CD4-positive, alpha-beta memory T cell (primary cell): Measurements from ENCODE around the gene CHD1. TPM values are rescaled to one million over a fixed set of nuclear protein-coding genes. Genes with fewer than 3 reads are reported as not detected.

ENCODE experiments used
- CTCF ChIA-PET: fragments of 350-600 bp; sonication (Branson Sonifier 250); formaldehyde crosslinking; loops from one replicate; lab custom pipeline; 2021; ENCODE audit warnings: inconsistent platforms; ENCODE audit not compliant: partially characterized antibody; lab: Charles Lee
- POLR2A ChIA-PET: fragments of 350-600 bp; sonication (Branson Sonifier 250); formaldehyde crosslinking; loops from one replicate; lab custom pipeline; 2021; ENCODE audit not compliant: partially characterized antibody; lab: Charles Lee
- DNase-seq, 5 donors: peaks; one replicate each; pipeline versions ENCODE4 v3.0.0 to v3.0.0-alpha.2; 2020 to 2022; ENCODE audit warnings: mixed read lengths in 1 of 5
- H3K27ac ChIP-seq: one replicate; pipeline ENCODE4 v1.7.0; 2013; ENCODE audit warnings: low read depth, low read length
- H3K27me3 ChIP-seq: 2 replicates; pipeline ENCODE4 v1.7.0; 2013; ENCODE audit warnings: mild to moderate bottlenecking, low read length, moderate library complexity; ENCODE audit not compliant: insufficient read depth
- H3K36me3 ChIP-seq: 2 replicates; pipeline ENCODE4 v1.7.0; 2013; ENCODE audit warnings: mild to moderate bottlenecking, low read length, moderate library complexity; ENCODE audit not compliant: insufficient read depth
- H3K4me1 ChIP-seq: 2 replicates; pipeline ENCODE4 v1.7.0; 2013; ENCODE audit warnings: mild to moderate bottlenecking, low read length, moderate library complexity; ENCODE audit not compliant: insufficient read depth
- H3K4me3 ChIP-seq, 2 donors: one replicate each; pipeline ENCODE4 v1.7.0; 2013; ENCODE audit warnings: low read length in 2 of 2, mild to moderate bottlenecking in 1 of 2
- H3K9me3 ChIP-seq, 2 donors: one replicate each; pipeline ENCODE4 v1.7.0; 2013; ENCODE audit warnings: low read length in 2 of 2, control low read depth in 1 of 2; ENCODE audit not compliant: control insufficient read depth in 1 of 2
- H3K27ac Mint-ChIP-seq, 7 donors: one replicate each; pipeline ENCODE4 v1.8.0; 2020 to 2021; ENCODE audit warnings: mixed read lengths in 7 of 7, mild to moderate bottlenecking in 6 of 7, inconsistent platforms in 3 of 7, moderate library complexity in 3 of 7
- H3K27me3 Mint-ChIP-seq, 2 donors: one replicate each; pipeline ENCODE4 v1.8.0; 2020 to 2021; ENCODE audit warnings: mixed read lengths in 2 of 2
- H3K36me3 Mint-ChIP-seq, 2 donors: one replicate each; pipeline ENCODE4 v1.8.0; 2020 to 2021; ENCODE audit warnings: mixed read lengths in 2 of 2, inconsistent platforms in 1 of 2, mild to moderate bottlenecking in 1 of 2
- H3K4me1 Mint-ChIP-seq, 4 donors: one replicate each; pipeline ENCODE4 v1.8.0; 2020 to 2021; ENCODE audit warnings: mixed read lengths in 4 of 4, mild to moderate bottlenecking in 1 of 4
- H3K4me3 Mint-ChIP-seq, 8 donors: one replicate each; pipeline ENCODE4 v1.8.0; 2020 to 2021; ENCODE audit warnings: mixed read lengths in 8 of 8, mild to moderate bottlenecking in 7 of 8, moderate library complexity in 6 of 8, inconsistent platforms in 3 of 8
- H3K9me3 Mint-ChIP-seq, 8 donors: one replicate each; pipeline ENCODE4 v1.8.0; 2020 to 2021; ENCODE audit warnings: mixed read lengths in 8 of 8, mild to moderate bottlenecking in 5 of 8, inconsistent platforms in 3 of 8, moderate library complexity in 1 of 8
- intact Hi-C: fragments of 100-400 bp; cut with micrococcal nuclease; formaldehyde crosslinking; loops from one replicate; pipeline ENCODE4 v1.15.1; 2023
- polyA plus RNA-seq, 2 donors: library from polyadenylated mRNA; unstranded; fragments of 300-500 nt; fragmentation: Illumina TruSeq; gene quantifications; one replicate each; pipeline ENCODE4 v1.2.3, GENCODE V29; 2021
- total RNA-seq, 2 experiments: library from RNA; stranded (reverse); gene quantifications; one replicate each; pipeline ENCODE4 v1.2.3, GENCODE V29; 2021

The CHD1 gene
- total RNA-seq (10 to 100 TPM; 91.2 to 93.9 TPM), polyA plus RNA-seq (10 to 100 TPM in 1 of 2 donors, 1 to 10 TPM in 1; 6.6 to 15.1 TPM)

DNA sequence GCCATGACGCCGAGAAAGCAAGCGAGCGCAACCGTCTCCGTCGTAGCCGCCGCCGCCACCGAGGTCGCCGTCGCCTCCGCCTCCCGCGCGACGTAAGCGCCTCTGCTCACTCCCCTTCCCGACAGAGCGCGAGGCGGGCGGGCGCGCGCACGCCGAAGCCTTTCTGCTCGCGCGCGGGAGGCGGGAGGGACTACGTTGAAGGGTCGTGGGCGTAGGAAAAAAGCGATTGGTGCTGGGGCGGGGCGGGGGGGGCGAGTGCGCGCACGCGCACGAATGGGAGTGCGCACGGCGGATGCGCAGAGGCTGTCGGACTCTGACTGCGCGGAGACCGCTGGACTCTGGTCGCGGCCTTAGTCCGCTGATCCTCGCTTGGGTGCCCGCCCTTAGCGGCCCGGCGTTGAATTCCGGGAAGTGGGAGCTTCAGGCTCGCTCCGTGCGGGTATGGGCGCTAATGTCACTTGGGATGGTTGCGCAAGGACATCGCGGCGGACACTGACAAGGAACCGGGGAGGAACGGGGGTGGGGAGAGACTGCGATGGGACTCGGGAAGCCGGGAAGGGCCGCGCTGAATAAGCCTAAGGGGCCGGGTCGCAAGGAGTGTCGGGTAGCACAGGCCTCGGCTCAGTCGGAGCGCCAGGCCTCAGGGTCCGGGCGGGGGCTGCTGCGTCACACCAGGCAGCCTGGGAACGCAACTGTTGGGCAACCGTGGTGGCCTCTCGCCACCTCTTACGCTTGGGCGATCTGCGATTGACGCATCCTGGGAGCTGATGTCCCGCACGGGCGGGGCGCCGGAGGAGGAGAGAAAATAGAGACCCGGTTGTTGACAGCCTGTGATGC lies at the start of gene CHD1:
Gene CHD1 (minus strand): TSS at position 135 of the 837 bp plus-strand sequence. CDS start 2,621 bp downstream, outside the sequence.
- Mint-ChIP-seq H3K9me3 (peaks cover 0 to 4% (median 0%) of the 10 kb centered on the region in 8 donors), H3K27me3 (no peaks in the 10 kb centered on the region), H3K36me3 (peaks cover 5 to 54% of the 10 kb centered on the region in 2 donors), H3K4me3 (peak within 1 kb of the TSS; percentile 93 to 99 (median 98)), H3K4me1 (peaks cover 45 to 90% (median 55%) of the 10 kb centered on the region in 4 donors), H3K27ac (peak within 1 kb of the TSS; percentile 99 to 100 (median 100))
- H3K27ac ChIP-seq = peak within 1 kb of the TSS; percentile 100
- no peaks in the 10 kb centered on the region for H3K9me3 ChIP-seq
- peaks cover 10% of the 10 kb centered on the region for H3K36me3 ChIP-seq
- intact Hi-C loops = loop anchor here (1.0 to 10.0 kb wide), 8 partner anchors 104 to 1994 kb away; partner anchors contain the start of genes FAM174A, RGMB, RIOK2 and ST8SIA4
- peaks cover 72% of the 10 kb centered on the region for H3K4me1 ChIP-seq
- peak within 1 kb of the TSS; percentile 48 to 84 for H3K4me3 ChIP-seq
- H3K27me3 ChIP-seq = no peaks in the 10 kb centered on the region
- CTCF ChIA-PET = interaction anchor here (0.9 to 2.1 kb wide), 8 partner anchors 10 to 133 kb away, joined by 3 to 8 read pairs (median 4); no protein-coding TSS in a partner anchor
- DNase-seq = peak; percentile 94 to 99 (median 98)
- POLR2A ChIA-PET = interaction anchor here (0.5 to 9.4 kb wide), 47 partner anchors 8 to 1995 kb away, joined by 3 to 144 read pairs (median 5); partner anchors contain the start of genes LNPEP, RIOK2 and ST8SIA4

DNA sequence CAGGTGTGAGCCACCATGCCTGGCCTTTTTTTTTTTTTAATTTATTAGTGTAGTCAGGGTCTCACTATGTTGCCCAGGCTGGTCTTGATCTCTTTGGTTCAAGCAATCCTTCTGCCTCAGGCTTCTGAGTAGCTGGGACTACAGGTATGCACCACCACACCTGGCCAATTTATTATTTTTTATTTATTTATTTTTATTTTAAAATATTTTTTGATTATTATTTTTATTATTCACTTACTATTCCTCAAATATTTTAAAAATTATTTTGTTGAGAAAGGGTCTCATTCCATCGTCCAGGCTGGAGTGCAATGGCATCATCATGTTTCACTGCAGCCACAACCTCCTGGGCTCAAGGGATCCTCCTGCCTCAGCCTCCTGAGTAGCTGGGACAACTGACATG lies 49.7 kb upstream of the CHD1 start:
- Mint-ChIP-seq H3K4me1 (peaks cover 15 to 19% (median 17%) of the 10 kb centered on the region in 4 donors), H3K27me3 (peaks cover 0 to 3% of the 10 kb centered on the region in 2 donors), H3K27ac (no peak overlapping the region), H3K9me3 (peaks cover 0 to 5% (median 0%) of the 10 kb centered on the region in 8 donors), H3K36me3 (no peaks in the 10 kb centered on the region), H3K4me3 (no peak overlapping the region)
- ChIA-PET POLR2A (no interaction called here), CTCF (no interaction called here)
- no peak for DNase-seq
- no peak overlapping the region for H3K27ac ChIP-seq
- H3K4me1 ChIP-seq = peaks cover 15% of the 10 kb centered on the region
- no peaks in the 10 kb centered on the region for H3K9me3 ChIP-seq
- H3K27me3 ChIP-seq = no peaks in the 10 kb centered on the region
- H3K36me3 ChIP-seq = no peaks in the 10 kb centered on the region
- H3K4me3 ChIP-seq = no peak overlapping the region
- intact Hi-C loops = no loop called here

DNA sequence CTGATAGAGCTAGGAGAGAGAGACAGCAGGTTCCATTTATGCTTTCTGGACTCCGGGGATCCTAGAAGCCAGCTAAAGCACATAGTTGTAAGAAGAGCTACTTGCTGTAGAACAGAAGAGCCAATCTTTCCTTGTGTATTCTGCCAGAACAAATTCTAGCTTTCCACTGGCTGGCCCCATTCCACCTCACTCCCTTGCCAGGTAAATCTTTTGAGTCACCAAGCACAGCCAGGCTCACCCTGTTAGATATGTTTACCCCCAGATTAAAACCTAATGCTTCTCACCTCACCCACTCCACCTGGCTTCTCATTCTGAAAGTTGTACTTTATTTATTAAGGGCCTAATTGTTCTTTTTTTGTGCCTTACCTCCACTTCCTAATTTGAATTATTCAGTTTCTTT lies 48.9 kb upstream of the CHD1 start:
- H3K4me3 ChIP-seq = no peak overlapping the region
- Mint-ChIP-seq H3K9me3 (peaks cover 0 to 5% (median 0%) of the 10 kb centered on the region in 8 donors), H3K27ac (peak overlapping the region in 1 of 7 donors; percentile 43), H3K4me3 (no peak overlapping the region), H3K36me3 (no peaks in the 10 kb centered on the region), H3K4me1 (peaks cover 16 to 19% (median 17%) of the 10 kb centered on the region in 4 donors), H3K27me3 (peaks cover 0 to 3% of the 10 kb centered on the region in 2 donors)
- ChIA-PET CTCF (no interaction called here), POLR2A (no interaction called here)
- peaks cover 15% of the 10 kb centered on the region for H3K4me1 ChIP-seq
- no peaks in the 10 kb centered on the region for H3K36me3 ChIP-seq
- H3K27ac ChIP-seq = no peak overlapping the region
- DNase-seq = no peak
- H3K9me3 ChIP-seq = no peaks in the 10 kb centered on the region
- H3K27me3 ChIP-seq = no peaks in the 10 kb centered on the region
- intact Hi-C loops = no loop called here

DNA sequence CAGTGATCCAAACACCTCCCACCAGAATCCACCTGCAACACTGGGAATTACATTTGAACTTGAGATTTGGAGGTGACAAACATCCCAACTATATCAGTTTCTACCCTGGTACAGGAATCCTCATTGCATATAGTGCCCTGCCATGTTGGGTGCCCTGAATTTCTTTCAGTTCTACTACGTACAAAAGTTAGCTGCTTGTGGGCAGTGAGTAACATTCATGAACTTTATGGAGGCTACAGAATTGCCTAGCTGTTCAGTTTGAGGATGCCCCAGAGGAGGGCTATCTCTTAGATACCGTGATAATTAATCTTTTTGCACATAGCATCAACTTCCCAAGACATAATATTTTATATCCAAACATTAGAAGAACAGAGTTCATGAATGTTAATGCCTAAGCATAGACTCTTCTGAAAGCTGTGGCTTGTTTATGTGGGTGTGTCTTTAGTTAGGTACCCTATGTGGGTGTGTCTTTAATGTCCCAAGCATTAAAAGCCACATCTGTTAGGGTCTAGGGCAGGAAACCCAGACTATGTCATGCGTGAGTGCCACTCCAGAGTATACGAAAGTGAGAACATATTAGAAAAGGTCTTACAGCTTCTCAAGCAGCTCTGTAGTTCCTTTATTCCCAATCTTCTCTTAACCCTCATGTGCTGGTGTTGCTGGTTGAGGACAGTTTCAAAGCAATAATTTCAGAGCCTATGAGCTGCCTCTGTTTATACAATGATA lies 47.0 kb upstream of the CHD1 start:
- ChIA-PET POLR2A (interaction anchor here (0.7 to 1.5 kb wide), 5 partner anchors 16 to 62 kb away, joined by 3 to 5 read pairs (median 3); partner anchors contain the start of gene CHD1), CTCF (interaction anchor here (1.4 kb wide), 1 partner anchor 53 kb away, joined by 3 read pairs; no protein-coding TSS in a partner anchor)
- H3K9me3 Mint-ChIP-seq = peaks cover 0 to 5% (median 0%) of the 10 kb centered on the region in 8 donors
- no peak overlapping the region for H3K4me3 Mint-ChIP-seq
- Histone ChIP-seq H3K27ac (no peak overlapping the region), H3K36me3 (no peaks in the 10 kb centered on the region), H3K9me3 (no peaks in the 10 kb centered on the region), H3K4me1 (peaks cover 15% of the 10 kb centered on the region), H3K4me3 (no peak overlapping the region), H3K27me3 (no peaks in the 10 kb centered on the region)
- intact Hi-C loops = no loop called here
- H3K4me1 Mint-ChIP-seq = peaks cover 16 to 19% (median 17%) of the 10 kb centered on the region in 4 donors
- H3K27ac Mint-ChIP-seq = peak overlapping the region in 1 of 7 donors; percentile 34
- no peaks in the 10 kb centered on the region for H3K27me3 Mint-ChIP-seq
- H3K36me3 Mint-ChIP-seq = no peaks in the 10 kb centered on the region
- DNase-seq = peak in 3 of 5 donors; percentile 3 to 10 (median 9)

DNA sequence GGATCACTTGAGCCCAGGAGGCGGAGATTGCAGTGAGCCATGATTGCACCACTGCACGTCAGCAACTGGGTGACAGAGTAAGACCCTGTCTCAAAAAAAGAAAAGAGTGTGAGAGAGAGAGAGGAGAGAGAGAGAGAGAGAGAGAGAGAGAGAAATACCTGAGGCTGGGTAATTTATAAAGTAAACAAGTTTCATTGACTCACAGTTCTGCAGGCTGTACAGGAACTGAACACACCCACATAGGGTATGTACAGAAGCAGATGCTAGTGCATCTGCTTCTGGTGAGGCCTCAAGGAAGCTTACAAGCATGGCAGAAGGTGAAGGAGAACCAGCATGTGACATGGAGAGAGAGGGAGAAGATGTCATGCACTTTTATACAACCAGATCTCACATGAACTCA lies 46.4 kb upstream of the CHD1 start:
- peak overlapping the region in 1 of 8 donors; percentile 61 for H3K4me3 Mint-ChIP-seq
- H3K27ac Mint-ChIP-seq = peak overlapping the region in 2 of 7 donors; percentile 41 to 72
- POLR2A ChIA-PET = interaction anchor here (1.5 kb wide), 1 partner anchor 62 kb away, joined by 5 read pairs; no protein-coding TSS in a partner anchor
- Histone ChIP-seq H3K27ac (no peak overlapping the region), H3K36me3 (no peaks in the 10 kb centered on the region), H3K4me3 (no peak overlapping the region), H3K9me3 (no peaks in the 10 kb centered on the region), H3K4me1 (peaks cover 15% of the 10 kb centered on the region), H3K27me3 (no peaks in the 10 kb centered on the region)
- CTCF ChIA-PET = interaction anchor here (1.4 kb wide), 1 partner anchor 53 kb away, joined by 3 read pairs; no protein-coding TSS in a partner anchor
- no peaks in the 10 kb centered on the region for H3K27me3 Mint-ChIP-seq
- DNase-seq = no peak
- H3K9me3 Mint-ChIP-seq = peaks cover 0 to 5% (median 0%) of the 10 kb centered on the region in 8 donors
- H3K4me1 Mint-ChIP-seq = peaks cover 16 to 19% (median 17%) of the 10 kb centered on the region in 4 donors
- intact Hi-C loops = no loop called here
- no peaks in the 10 kb centered on the region for H3K36me3 Mint-ChIP-seq

DNA sequence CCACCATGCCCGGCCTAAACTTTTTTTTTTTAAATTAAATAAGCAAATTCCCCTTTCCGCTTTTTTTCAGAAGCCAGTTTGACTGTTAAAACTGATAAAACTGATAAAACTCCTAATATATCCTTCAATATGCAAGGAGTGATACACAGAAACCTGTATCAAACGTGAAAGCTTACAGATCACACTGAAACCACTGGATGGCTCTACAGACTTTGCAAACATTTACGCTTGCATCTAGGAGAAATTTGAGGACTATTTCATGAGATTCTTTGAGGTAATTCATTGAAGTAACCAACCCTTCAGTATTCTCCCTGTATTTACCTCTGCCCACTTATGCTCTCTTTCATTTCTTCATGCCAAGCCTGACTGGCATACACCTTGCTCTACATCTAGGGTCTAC lies 40.6 kb upstream of the CHD1 start:
- no peak overlapping the region for H3K27ac Mint-ChIP-seq
- H3K36me3 ChIP-seq = no peaks in the 10 kb centered on the region
- no peak overlapping the region for H3K27ac ChIP-seq
- peaks cover 0 to 9% (median 0%) of the 10 kb centered on the region in 8 donors for H3K9me3 Mint-ChIP-seq
- H3K4me1 ChIP-seq = no peaks in the 10 kb centered on the region
- no peak for DNase-seq
- no peak overlapping the region for H3K4me3 ChIP-seq
- ChIA-PET POLR2A (no interaction called here), CTCF (interaction anchor here (1.4 kb wide), 1 partner anchor 92 kb away, joined by 7 read pairs; no protein-coding TSS in a partner anchor)
- H3K9me3 ChIP-seq = no peaks in the 10 kb centered on the region
- H3K4me1 Mint-ChIP-seq = peaks cover 0 to 1% (median 0%) of the 10 kb centered on the region in 4 donors
- peaks cover 0 to 3% of the 10 kb centered on the region in 2 donors for H3K27me3 Mint-ChIP-seq
- H3K4me3 Mint-ChIP-seq = no peak overlapping the region
- intact Hi-C loops = no loop called here
- H3K27me3 ChIP-seq = no peaks in the 10 kb centered on the region
- no peaks in the 10 kb centered on the region for H3K36me3 Mint-ChIP-seq
